HG02840 (cell line): ENCODE measurements around the gene NTN1.

ENCODE experiments used
- ATAC-seq: cut with Tn5 transposase; IDR thresholded peaks from one replicate; pipeline ENCODE4 v1.9.1; 2021; ENCODE audit warnings: mild to moderate bottlenecking, moderate library complexity, moderate number of reproducible peaks; ENCODE audit not compliant: unreplicated experiment, low FRiP score

NTN1 gene

DNA sequence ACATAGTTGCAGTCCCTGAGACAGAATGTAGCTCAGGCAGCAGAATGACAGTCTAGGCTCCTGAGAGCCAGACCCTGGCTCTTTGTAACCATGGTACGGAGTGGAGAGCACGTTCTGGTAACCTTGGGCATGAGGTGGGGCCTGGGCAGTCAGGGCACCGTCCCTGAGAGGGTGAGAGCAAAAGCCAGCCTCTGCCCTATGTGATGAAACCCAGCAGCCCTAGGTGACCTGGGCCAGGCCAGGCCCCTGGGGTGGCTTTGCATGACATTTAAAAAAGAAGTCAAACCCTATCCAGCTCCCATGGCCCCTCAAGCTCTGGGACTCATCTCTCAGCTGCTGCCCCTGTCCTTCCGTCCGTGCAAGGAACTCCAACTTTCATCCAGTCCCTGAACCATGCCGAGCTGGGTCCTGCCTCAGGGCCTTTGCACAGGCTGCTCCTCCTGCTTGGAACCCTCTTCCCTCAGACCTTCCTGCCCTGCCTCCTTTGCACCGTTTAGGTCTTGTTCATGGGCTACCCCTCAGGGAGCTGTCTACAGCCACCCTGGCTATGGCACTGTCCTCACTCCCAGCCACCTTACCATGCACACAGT is 188.6 kb downstream of the NTN1 start:
- no peak for ATAC-seq

GRCh38 chr17:9211133-9211765 is 189.9 kb downstream of the NTN1 start:
- ATAC-seq = no peak

GRCh38 chr17:9212376-9213302 is 191.3 kb downstream of the NTN1 start:
- no peak for ATAC-seq

DNA sequence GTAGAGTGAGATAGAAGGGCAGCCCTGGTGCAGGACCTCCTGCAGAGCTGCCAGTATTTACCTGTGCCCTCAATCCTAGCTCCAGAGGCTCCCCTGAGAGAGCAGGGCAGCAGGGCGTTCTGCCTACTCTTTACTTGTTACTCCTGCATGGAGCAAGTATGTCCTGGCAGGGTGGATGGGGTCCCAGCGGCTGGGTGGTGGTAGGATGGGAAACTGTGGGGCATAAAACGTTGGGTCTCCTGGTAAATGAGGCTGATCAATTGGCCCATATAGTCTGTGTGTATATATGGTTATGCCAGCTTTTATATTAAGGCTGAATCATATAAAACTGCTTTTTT is 192.0 kb downstream of the NTN1 start:
- ATAC-seq = no peak

DNA sequence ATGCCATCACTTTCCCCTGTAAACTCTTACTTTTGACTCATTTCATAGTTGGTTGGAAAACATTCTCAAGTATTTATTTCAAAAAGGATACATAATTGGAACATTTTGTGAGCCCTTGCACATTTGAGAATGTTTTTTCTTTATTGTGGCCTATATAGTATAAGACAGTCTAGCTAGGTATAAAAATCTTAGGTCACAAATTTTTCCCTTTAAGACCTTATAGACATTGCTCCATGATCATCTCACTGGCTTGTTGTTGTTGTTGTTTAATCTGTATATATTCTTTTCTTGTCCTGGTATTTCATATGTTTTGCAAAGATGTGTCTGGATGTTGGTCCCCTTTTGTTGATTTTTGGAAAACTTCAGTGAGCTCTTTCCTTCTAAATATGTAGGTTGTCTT is 194.2 kb downstream of the NTN1 start:
- ATAC-seq = no peak

- ATAC-seq = no peak
These were observed 196.1 kb downstream of the NTN1 start for GRCh38 chr17:9217151-9218056.

- no peak for ATAC-seq
These were observed 196.8 kb downstream of the NTN1 start for GRCh38 chr17:9218064-9218635.

DNA sequence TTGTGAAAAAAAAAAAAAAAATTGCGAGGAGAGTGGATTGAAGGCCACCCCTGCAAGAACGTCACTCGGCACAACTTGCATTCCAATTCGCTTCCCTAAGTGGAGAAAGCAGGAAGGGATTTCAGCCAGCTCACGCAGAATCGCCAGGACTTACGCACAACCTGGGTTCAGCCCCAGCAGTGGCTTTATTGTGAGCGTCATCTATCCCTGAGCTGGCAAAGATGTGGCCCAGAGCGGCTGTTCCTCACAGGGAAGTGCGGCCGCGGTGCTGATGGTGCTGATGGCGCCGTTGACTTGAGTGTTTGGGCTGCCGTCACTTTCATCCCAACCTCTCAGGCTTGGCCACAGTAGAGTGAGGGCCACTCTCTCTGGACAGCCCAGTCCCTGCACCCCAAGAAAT is 197.6 kb downstream of the NTN1 start:
- ATAC-seq = no peak

DNA sequence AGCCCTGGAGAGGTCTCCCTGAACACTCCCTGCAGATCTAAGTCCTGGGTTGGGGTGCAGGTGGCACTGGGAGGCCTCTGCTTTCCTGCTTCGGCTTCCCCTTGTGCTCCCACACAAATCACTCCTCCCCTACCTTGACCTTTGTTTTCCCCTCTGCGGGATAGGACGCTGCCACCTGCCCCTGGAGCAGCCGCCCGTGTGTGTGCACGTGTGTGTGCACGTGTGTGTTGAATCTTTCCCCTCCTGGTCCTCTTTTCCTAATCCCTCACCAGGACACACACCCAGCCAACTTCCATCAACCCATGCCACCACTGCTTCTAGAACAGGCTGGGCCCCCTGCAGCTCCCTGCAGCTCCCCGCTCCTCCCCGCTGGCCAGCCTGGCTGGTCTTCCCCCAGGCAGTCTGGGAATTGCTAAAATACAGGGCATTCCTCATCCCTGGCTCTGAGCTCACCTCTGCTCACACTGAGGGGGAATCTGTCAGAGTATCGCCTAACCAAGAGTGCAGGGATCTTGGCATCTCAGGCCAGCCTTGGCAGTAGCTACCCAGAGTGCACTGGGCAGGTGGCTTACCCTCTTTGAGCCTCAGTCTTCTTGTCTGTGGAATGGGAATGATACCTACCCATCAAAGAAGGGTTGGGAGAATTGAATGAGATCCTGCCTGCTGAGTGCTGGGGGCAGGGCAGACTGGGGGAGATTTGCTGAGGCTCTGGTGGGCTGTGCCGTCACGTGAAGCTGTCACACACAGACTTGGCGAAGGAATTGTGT is 198.5 kb downstream of the NTN1 start:
- no peak for ATAC-seq

DNA sequence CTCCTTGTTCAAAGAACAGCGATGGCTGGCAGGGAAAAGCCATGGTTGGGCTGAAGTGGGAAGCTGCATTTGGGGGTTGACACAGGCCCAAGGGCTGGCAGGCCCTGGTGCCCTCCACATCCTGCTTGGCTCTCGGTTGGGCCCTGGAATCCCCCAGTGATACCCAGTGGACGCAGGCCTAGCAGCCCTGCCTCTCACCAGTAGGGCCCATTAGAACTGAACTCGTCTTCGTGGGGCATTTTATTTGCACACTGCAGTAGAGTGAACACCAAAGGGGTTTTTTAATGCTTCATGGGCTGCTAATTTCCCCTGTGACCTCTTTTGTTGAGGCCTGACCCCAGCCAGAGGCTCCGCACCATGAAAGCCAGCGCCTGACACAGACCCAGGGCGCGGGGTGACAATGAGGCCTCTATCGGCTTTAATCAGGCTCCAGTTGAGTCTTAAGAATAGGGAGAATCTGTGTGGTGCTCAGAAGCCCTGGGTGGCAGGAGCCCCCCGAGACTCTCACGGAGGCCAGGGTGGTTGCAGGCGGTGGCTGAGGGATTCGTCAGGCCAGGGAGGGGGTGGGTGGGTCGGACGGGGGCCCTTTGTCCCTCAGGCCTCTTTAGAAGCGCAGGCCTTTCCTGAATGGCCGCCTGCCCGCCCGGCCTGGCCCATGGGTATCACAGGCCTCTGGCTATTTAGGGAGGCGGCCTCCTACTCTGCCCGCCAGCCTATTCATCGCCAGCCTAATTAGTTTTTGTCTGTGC is 199.3 kb downstream of the NTN1 start:
- ATAC-seq = no peak

DNA sequence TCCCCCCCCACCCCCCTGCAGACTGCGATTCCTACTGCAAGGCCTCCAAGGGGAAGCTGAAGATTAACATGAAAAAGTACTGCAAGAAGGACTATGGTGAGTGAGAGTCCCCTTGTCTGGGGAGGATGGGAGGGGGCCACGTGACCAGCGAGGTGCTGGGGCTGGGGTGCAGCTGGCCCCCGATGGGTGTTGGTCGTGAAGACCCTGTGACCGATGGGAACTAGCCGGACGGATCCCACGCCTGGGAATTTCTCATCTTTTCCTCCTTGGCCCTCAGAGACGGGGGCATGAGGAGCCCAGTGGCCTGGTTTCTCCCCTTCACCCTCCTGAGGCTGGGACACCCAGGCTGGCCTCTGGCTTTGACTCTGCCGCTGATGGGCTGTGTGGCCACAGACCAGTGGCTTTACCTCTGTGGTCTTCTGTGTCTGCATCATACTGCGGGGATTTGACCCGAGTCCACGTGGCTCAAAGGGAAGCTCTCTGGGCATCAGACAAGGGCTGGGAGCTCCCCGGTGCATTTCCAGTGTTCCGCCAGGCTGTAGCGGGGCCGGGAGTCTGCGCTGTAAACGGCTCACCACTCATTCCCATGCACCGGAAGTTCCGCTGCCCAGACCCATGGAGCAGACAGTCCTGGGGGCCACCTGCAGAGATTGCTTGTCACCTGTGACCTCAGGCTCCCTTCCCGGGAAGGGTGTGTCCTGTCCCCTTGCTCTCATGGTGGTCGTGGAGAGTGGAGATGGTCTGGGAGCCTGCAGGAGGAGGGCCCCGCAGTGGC is 200.0 kb downstream of the NTN1 start:
- ATAC-seq = no peak

- ATAC-seq = no peak
These were observed 200.5 kb downstream of the NTN1 start for GRCh38 chr17:9221922-9222180.

DNA sequence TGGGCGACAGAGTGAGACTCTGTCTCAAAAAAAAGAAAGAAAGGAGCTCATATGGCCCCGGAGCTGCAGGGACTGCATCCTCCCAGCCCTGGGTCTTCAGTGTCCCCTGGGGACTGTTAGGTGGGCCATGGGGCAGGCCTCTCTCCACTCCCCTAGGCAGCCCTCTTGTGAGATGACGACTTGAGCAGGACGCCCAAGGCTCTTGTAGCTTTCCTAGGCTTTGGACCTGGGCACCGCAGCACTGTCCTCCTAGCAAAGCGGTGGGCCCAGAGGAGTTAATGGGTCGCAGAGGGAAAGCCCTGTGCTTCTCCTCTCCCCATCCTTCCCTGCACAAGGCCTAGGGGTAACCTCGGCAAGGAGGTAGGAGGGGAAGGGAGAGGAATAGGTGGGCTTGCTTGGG is 202.2 kb downstream of the NTN1 start:
- ATAC-seq = no peak

DNA sequence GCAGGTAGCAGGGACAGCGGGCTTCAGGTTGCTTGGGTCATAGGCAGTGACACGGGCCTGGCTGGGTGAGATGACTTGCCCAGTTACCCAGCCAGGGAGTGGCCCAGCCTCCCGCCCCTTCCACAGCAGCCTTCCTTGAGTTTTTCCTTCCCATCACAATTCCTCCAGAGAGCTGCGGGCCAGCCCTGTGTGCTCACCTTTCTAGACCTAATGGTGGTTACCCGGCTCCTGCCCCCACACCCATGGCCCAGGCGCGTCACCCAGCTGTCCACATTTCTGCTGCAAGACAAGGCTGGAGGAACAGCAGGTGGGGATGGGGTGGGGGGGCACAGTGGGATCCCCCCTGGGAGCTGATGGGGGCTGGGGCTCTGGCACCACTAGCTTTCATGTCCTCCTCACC is 203.2 kb downstream of the NTN1 start:
- no peak for ATAC-seq

DNA sequence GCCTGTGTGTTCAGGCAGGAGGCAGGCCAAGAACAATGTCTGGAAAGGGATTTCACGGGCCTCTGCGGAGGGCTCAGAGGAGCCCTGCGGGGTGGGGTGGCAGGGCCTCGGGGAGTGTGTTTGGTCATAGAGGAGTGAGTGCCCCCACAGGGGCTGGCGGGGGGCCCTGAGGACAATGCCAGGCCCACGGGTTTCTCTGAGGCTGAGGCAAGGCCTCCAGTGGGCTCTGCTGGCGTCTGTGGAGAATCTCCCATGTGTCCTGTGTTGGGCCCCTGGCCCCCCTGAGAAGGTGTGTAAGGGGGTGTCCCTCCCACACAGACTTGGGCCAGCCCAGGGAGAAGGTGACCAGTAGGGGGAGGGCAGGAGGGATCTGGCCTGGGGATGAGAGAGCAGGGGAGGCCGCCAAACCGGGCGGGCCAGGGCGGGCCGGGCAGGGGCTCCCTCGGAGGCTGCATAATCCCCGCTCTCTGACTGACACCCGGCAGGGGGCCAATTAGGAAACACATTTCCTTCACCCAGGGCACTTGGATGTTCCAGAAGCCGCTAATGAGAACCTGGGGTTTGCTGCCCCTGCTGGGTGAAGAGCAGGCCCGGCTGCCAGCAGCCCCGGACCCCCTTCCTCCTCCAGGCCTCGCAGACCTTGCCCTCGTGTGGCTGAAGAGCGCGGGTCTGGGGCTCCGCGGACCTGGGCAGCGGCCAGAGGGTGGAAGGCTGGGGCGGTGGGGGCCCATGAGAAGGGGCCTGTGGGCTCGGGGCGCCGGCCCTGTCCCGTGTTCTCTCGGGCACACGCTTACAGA is 204.2 kb downstream of the NTN1 start:
- no peak for ATAC-seq

DNA sequence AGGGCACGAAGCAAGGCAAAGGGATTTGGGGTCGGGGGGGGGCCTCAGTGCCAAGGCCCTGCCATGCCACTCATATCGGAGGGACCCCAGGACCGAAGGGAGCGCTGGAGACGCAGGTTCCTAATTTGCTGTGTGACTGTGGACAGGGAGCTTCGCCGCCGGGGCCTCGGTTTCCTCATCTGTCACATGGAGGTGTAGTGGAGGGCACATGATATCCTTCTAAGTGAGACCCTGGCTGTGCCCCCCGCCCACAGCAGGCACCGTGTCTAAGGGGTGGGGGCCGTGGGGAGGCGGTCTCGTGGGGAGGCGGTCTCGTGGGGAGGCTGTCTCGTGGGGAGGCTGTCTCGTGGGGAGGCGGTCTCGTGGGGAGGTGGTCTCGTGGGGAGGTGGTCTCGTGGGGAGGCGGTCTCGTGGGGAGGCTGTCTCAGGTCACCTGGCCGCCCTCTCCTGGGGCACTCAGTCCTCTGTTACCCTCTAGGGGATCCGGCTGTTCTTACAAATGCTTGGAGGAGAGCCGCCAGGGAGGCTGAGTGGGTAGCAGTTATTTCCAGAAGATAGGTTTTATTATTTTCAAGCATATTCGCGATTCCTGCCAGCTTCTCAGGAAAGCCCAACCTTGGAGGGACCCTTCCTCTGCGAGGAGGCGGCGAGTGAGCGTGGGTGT is 205.0 kb downstream of the NTN1 start:
- no peak for ATAC-seq

DNA sequence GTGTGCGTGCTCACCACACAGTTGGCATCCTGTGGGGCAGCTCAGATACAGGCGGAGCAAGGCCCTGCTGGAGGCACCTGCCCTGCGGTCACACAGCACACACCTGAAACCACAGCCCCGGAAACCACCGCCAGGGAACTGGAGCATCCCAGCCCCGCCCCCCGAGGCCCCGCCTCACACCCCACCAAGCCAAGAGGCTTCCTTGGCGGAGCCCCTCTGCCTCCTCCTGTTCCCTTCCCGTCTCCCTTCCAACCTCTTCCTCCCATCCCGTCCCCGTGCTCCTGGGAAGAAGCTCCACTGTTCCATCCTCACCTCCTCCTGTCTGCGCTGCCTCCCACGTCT is 205.5 kb downstream of the NTN1 start:
- ATAC-seq = no peak
